Loucy (cell line): Measurements from ENCODE around the gene AKAP6.

Experiments
- H2AFZ ChIP-seq: fragments of 200-600 bp; sonication (generic); 2 replicates; pipeline ENCODE4 v1.6.0; 2016; ENCODE audit warnings: antibody characterized with exemption, mild to moderate bottlenecking, low read length, moderate library complexity
- H3F3A ChIP-seq: fragments of 200-600 bp; 2 replicates; pipeline ENCODE4 v1.6.0; 2016; ENCODE audit warnings: antibody characterized with exemption, low read depth, mild to moderate bottlenecking
- H3K27me3 ChIP-seq: fragments of 200-600 bp; sonication (generic); 2 replicates; pipeline ENCODE4 v1.6.1; 2014; ENCODE audit warnings: low read length, mild to moderate bottlenecking; ENCODE audit not compliant: insufficient read depth, poor library complexity, severe bottlenecking
- H3K36me3 ChIP-seq: fragments of 200-600 bp; sonication (generic); 2 replicates; pipeline ENCODE4 v1.6.1; 2016; ENCODE audit warnings: low read length; ENCODE audit not compliant: insufficient read depth
- H3K4me1 ChIP-seq: fragments of 200-600 bp; sonication (generic); 2 replicates; pipeline ENCODE4 v1.5.1; 2014; ENCODE audit warnings: low read length, mild to moderate bottlenecking; ENCODE audit not compliant: insufficient read depth, poor library complexity, severe bottlenecking
- H3K4me2 ChIP-seq: fragments of 200-600 bp; sonication (generic); 2 replicates; pipeline ENCODE4 v1.6.0; 2014; ENCODE audit warnings: antibody characterized with exemption, low read length, low read depth, mild to moderate bottlenecking; ENCODE audit not compliant: poor library complexity, severe bottlenecking
- H3K4me3 ChIP-seq: fragments of 200-600 bp; sonication (generic); 2 replicates; pipeline ENCODE4 v1.5.1; 2014; ENCODE audit warnings: low read length, mild to moderate bottlenecking, mixed read lengths; ENCODE audit not compliant: poor library complexity, severe bottlenecking
- H3K79me2 ChIP-seq: fragments of 200-600 bp; sonication (generic); 2 replicates; pipeline ENCODE4 v1.6.1; 2014; ENCODE audit warnings: low read length; ENCODE audit not compliant: insufficient read depth
- H3K9ac ChIP-seq: fragments of 200-600 bp; sonication (generic); 2 replicates; pipeline ENCODE4 v1.6.0; 2014; ENCODE audit warnings: mild to moderate bottlenecking, low read depth, low read length, moderate library complexity; ENCODE audit not compliant: poor library complexity, severe bottlenecking
- H3K9me2 ChIP-seq: fragments of 200-600 bp; sonication (generic); replicated peaks from 2 replicates; pipeline ENCODE4 v1.6.1; 2016; ENCODE audit warnings: low read depth, low read length, mixed read lengths
- H3K9me3 ChIP-seq: fragments of 200-600 bp; sonication (generic); 2 replicates; pipeline ENCODE4 v1.6.1; 2014; ENCODE audit warnings: mild to moderate bottlenecking, antibody characterized with exemption, low read length, low read depth; ENCODE audit not compliant: insufficient read depth
- H4K20me1 ChIP-seq: fragments of 200-600 bp; sonication (generic); 2 replicates; pipeline ENCODE4 v1.6.0; 2014; ENCODE audit warnings: antibody characterized with exemption, low read length, mild to moderate bottlenecking; ENCODE audit not compliant: insufficient read depth, poor library complexity, severe bottlenecking
- CTCF ChIP-seq: fragments of 200-600 bp; sonication (generic); conservative IDR thresholded peaks from 2 replicates; pipeline ENCODE4 v1.5.1; 2014; ENCODE audit warnings: mild to moderate bottlenecking, antibody characterized with exemption, low read length
- EZH2phosphoT487 ChIP-seq: fragments of 200-600 bp; IDR thresholded peaks from 2 replicates; pipeline ENCODE4 v1.6.1; 2018; ENCODE audit warnings: antibody characterized with exemption, mild to moderate bottlenecking, moderate library complexity, borderline replicate concordance

The AKAP6 gene

GRCh38 chr14:32495435-32495734 lies 166.3 kb downstream of the AKAP6 start:
- no peak overlapping the region for H3K4me2 ChIP-seq
- H3K4me3 ChIP-seq, result no peak overlapping the region

DNA sequence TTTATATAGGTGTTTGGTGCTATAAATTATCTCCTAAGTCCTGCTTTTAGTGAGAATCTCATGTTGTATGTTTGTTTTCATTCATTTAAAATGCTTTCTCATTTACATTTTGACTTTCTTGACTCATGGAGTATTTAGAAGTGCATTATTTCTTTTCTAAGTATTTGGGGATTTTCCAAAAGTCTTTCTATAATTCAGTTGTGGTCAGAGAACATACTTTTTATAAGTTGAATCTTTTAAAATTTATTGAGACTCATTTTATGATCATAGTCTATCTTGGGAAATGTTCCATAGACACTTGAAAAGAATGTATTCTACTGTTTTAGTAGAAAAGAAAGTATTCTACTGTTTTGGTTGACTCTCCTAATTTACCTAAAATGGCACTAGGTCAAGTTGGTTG lies 168.2 kb downstream of the AKAP6 start:
- H3K9me2 ChIP-seq, result no peaks in the 10 kb centered on the region
- H2AFZ ChIP-seq, result no peak overlapping the region
- H3K9me3 ChIP-seq, result no peaks in the 10 kb centered on the region
- TF ChIP-seq EZH2phosphoT487 (no peak), CTCF (no peak)
- H3K4me3 ChIP-seq, result no peak overlapping the region
- H3K4me2 ChIP-seq, result no peak overlapping the region
- no peaks in the 10 kb centered on the region for H3K27me3 ChIP-seq
- no peaks in the 10 kb centered on the region for H3K4me1 ChIP-seq
- H3K79me2 ChIP-seq, result no peaks in the 10 kb centered on the region
- no peaks in the 10 kb centered on the region for H4K20me1 ChIP-seq
- no peak overlapping the region for H3K9ac ChIP-seq
- no peaks in the 10 kb centered on the region for H3K36me3 ChIP-seq
- no peaks in the 10 kb centered on the region for H3F3A ChIP-seq

More at GRCh38 chr14:32495435-32495734, 166.3 kb downstream of the AKAP6 start:
- Histone ChIP-seq H3K36me3 (no peaks in the 10 kb centered on the region), H3K4me1 (no peaks in the 10 kb centered on the region), H3K9me2 (no peaks in the 10 kb centered on the region), H2AFZ (0 out of 2 replicates have a peak overlapping the region, but pooled peaks have one; percentile 1), H3F3A (no peaks in the 10 kb centered on the region), H3K27me3 (no peaks in the 10 kb centered on the region), H3K9ac (no peak overlapping the region), H4K20me1 (no peaks in the 10 kb centered on the region), H3K79me2 (no peaks in the 10 kb centered on the region), H3K9me3 (no peaks in the 10 kb centered on the region)
- no peak for TF ChIP-seq EZH2phosphoT487

DNA sequence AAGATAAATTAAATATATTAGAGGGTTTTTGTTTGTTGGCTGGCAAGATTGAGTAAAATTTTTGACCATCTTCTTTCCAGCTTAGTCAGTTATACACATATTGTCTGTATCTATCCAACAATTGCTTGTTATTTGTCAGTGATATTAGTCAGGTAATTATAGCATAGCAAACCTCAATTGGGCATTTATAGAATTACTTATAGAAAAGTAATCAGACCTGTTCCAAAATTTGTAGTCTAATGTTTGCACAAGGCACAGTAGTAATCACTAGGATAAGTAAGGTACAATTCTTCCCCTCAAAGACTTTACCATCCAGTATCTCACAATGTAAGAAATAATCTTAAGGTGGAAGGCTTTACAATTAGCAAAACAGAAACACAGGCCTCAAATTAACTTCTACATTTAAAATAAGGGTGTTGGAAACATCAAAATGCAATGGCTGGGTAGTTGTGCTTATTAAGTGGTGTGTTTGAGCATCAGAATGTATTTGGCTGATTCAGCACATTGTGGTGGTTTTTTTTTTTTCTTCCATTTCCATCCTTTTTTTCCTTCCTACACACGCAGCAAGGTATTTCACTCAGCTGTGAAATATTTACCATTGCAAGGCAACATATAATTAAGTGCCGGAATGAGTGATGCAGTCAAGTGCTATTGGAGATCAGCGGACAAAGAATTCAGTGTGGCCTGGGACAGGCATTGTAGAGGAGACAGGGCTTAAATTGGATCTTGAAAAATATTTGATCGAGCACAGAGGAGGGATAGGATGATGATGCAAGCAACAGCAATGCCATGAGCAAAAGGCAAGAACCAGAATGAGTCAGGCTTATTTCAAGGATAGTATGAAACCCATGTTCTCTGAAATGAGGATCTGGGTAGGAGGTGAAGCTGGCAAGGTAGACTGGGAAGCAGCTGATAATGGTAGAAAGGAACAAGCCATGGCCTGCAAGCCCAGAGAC lies 178.2 kb downstream of the AKAP6 start:
- no peaks in the 10 kb centered on the region for H3K4me1 ChIP-seq
- H3K9ac ChIP-seq, result no peak overlapping the region
- no peaks in the 10 kb centered on the region for H3K27me3 ChIP-seq
- H2AFZ ChIP-seq, result no peak overlapping the region
- no peaks in the 10 kb centered on the region for H3K9me2 ChIP-seq
- H3K9me3 ChIP-seq, result no peaks in the 10 kb centered on the region
- no peaks in the 10 kb centered on the region for H3K36me3 ChIP-seq
- H3K4me3 ChIP-seq, result no peak overlapping the region
- no peaks in the 10 kb centered on the region for H3K79me2 ChIP-seq
- TF ChIP-seq CTCF (no peak), EZH2phosphoT487 (no peak)
- no peaks in the 10 kb centered on the region for H3F3A ChIP-seq
- no peak overlapping the region for H3K4me2 ChIP-seq
- H4K20me1 ChIP-seq, result no peaks in the 10 kb centered on the region
